Fibroblast of lung (primary cell): ENCODE measurements around the gene METTL25. TPM values are rescaled to one million over a fixed set of nuclear protein-coding genes. Genes with fewer than 3 reads are reported as not detected.

Source experiments
- DNase-seq, 2 donors: peaks; one replicate each; pipeline versions ENCODE4 v3.0.0 to v3.0.0-alpha.2; 2010; ENCODE audit warnings: low read depth in 2 of 2
- H2AFZ ChIP-seq: 2 replicates; pipeline ENCODE4 v1.5.1; 2012; ENCODE audit warnings: low read length, control low read depth, inconsistent platforms
- H3K27ac ChIP-seq: 2 replicates; pipeline ENCODE4 v1.5.1; 2011; ENCODE audit warnings: low read length, control low read depth; ENCODE audit not compliant: insufficient read depth
- H3K27me3 ChIP-seq: 2 replicates; pipeline ENCODE4 v1.5.1; 2011; ENCODE audit warnings: mild to moderate bottlenecking, low read length; ENCODE audit not compliant: control insufficient read depth, insufficient read depth
- H3K36me3 ChIP-seq: 2 replicates; pipeline ENCODE4 v1.5.1; 2011; ENCODE audit warnings: low read length; ENCODE audit not compliant: control insufficient read depth, insufficient read depth
- H3K4me1 ChIP-seq: 2 replicates; pipeline ENCODE4 v1.5.1; 2011; ENCODE audit warnings: low read length; ENCODE audit not compliant: control insufficient read depth, insufficient read depth; ENCODE audit errors: extremely low read depth
- H3K4me2 ChIP-seq: 2 replicates; pipeline ENCODE4 v1.5.1; 2011; ENCODE audit warnings: low read length, control low read depth; ENCODE audit not compliant: insufficient read depth; ENCODE audit errors: extremely low read depth
- H3K4me3 ChIP-seq, 4 experiments: fragments of 200-600 bp in 1 of 4; sonication (generic) in 1 of 4; replicated peaks in 1 of 4; 2 replicates each; pipeline ENCODE4 v1.5.1; 2011 to 2016; ENCODE audit warnings: low read length in 4 of 4, low read depth in 3 of 4, mild to moderate bottlenecking in 3 of 4, control low read depth in 2 of 4, inconsistent platforms in 1 of 4, mixed read lengths in 1 of 4; ENCODE audit not compliant: insufficient read depth in 1 of 4; ENCODE audit errors: control extremely low read depth in 1 of 4
- H3K79me2 ChIP-seq: 2 replicates; pipeline ENCODE4 v1.5.1; 2012; ENCODE audit warnings: mild to moderate bottlenecking, low read length, inconsistent platforms; ENCODE audit not compliant: control insufficient read depth, insufficient read depth
- H3K9ac ChIP-seq: 2 replicates; pipeline ENCODE4 v1.5.1; 2011; ENCODE audit warnings: mild to moderate bottlenecking, low read length, control low read depth; ENCODE audit not compliant: insufficient read depth
- H3K9me3 ChIP-seq: 2 replicates; pipeline ENCODE4 v1.5.1; 2012; ENCODE audit warnings: low read depth, low read length; ENCODE audit not compliant: control insufficient read depth, insufficient read depth
- H4K20me1 ChIP-seq: 2 replicates; pipeline ENCODE4 v1.5.1; 2011; ENCODE audit warnings: low read length; ENCODE audit not compliant: control insufficient read depth, insufficient read depth; ENCODE audit errors: extremely low read depth
- CTCF ChIP-seq, 2 donors: IDR thresholded peaks in 1 of 2; conservative IDR thresholded peaks in 1 of 2; 1 replicate in 1 of 2; 2 replicates in 1 of 2; pipeline ENCODE4 v1.5.1; 2011 to 2012; ENCODE audit warnings: low read length in 2 of 2, control low read depth in 1 of 2, inconsistent platforms in 1 of 2, low read depth in 1 of 2, mild to moderate bottlenecking in 1 of 2
- EZH2 ChIP-seq: IDR thresholded peaks from 2 replicates; pipeline ENCODE4 v1.5.1; 2012; ENCODE audit warnings: low read length, control low read depth, mild to moderate bottlenecking; ENCODE audit errors: missing control alignments
- polyA plus RNA-seq, 2 donors: library from polyadenylated mRNA; depleted of rRNA in 1 of 2; stranded (reverse) in 1 of 2; unstranded in 1 of 2; fragments of >200 nt; gene quantifications; 2 replicates each; pipeline ENCODE4 v1.2.1, GENCODE V29; 2011 to 2012; ENCODE audit warnings: missing spikeins in 1 of 2
- total RNA-seq: library from RNA; depleted of rRNA; stranded (reverse); fragments of >200 nt; gene quantifications from 2 replicates; pipeline ENCODE4 v1.2.1, GENCODE V29; 2014

The METTL25 gene
- total and polyA plus RNA-seq, 2 donors (not counting 1 experiment from before 2014, with no cell fraction given): 4.2 to 6.9 TPM

- Histone ChIP-seq H3K4me1 (no peaks in the 10 kb centered on the region), H3K9ac (no peak overlapping the region), H3K4me3 (no peak overlapping the region), H3K79me2 (no peaks in the 10 kb centered on the region), H3K4me2 (no peak overlapping the region), H2AFZ (no peak overlapping the region), H3K27me3 (no peaks in the 10 kb centered on the region), H3K27ac (no peak overlapping the region), H3K9me3 (no peaks in the 10 kb centered on the region), H4K20me1 (no peaks in the 10 kb centered on the region), H3K36me3 (no peaks in the 10 kb centered on the region)
- no peak for DNase-seq
- TF ChIP-seq CTCF (conservative IDR thresholded peaks at IDR 0.05 in 1 of 2, IDR thresholded peaks at IDR 0.05 in 1 of 2; ENCODE audit: low read depth in 1 of 2, low read length in 2 of 2): no peak
- no peak for TF ChIP-seq EZH2
Observed at GRCh38 chr12:82327861-82328260, 30.5 kb upstream of the METTL25 start.

GRCh38 chr12:82329508-82329907, 28.8 kb upstream of the METTL25 start:
- no peaks in the 10 kb centered on the region for H4K20me1 ChIP-seq
- no peak overlapping the region for H3K27ac ChIP-seq
- no peaks in the 10 kb centered on the region for H3K36me3 ChIP-seq
- TF ChIP-seq EZH2 (no peak), CTCF (conservative IDR thresholded peaks at IDR 0.05 in 1 of 2, IDR thresholded peaks at IDR 0.05 in 1 of 2; ENCODE audit: low read depth in 1 of 2, low read length in 2 of 2) (no peak)
- no peaks in the 10 kb centered on the region for H3K4me1 ChIP-seq
- no peak overlapping the region for H2AFZ ChIP-seq
- H3K27me3 ChIP-seq: no peaks in the 10 kb centered on the region
- no peak overlapping the region for H3K4me2 ChIP-seq
- no peak for DNase-seq
- no peak overlapping the region for H3K4me3 ChIP-seq
- no peak overlapping the region for H3K9ac ChIP-seq
- H3K79me2 ChIP-seq: no peaks in the 10 kb centered on the region
- H3K9me3 ChIP-seq: no peaks in the 10 kb centered on the region

GRCh38 chr12:82350161-82350560, 8.2 kb upstream of the METTL25 start:
- H2AFZ ChIP-seq: no peak overlapping the region
- no peaks in the 10 kb centered on the region for H3K27me3 ChIP-seq
- no peak overlapping the region for H3K4me3 ChIP-seq
- no peak for DNase-seq
- H3K9ac ChIP-seq: no peak overlapping the region
- no peak overlapping the region for H3K27ac ChIP-seq
- no peaks in the 10 kb centered on the region for H3K9me3 ChIP-seq
- H3K4me1 ChIP-seq: no peaks in the 10 kb centered on the region
- H3K79me2 ChIP-seq: no peaks in the 10 kb centered on the region
- no peak for TF ChIP-seq EZH2
- no peak for TF ChIP-seq CTCF (conservative IDR thresholded peaks at IDR 0.05 in 1 of 2, IDR thresholded peaks at IDR 0.05 in 1 of 2; ENCODE audit: low read depth in 1 of 2, low read length in 2 of 2)
- H3K4me2 ChIP-seq: no peak overlapping the region
- no peaks in the 10 kb centered on the region for H3K36me3 ChIP-seq
- no peaks in the 10 kb centered on the region for H4K20me1 ChIP-seq
